Uterus (tissue), 2 donors: ENCODE measurements around the gene MLX.

Source experiments
- CTCF ChIP-seq, 4 experiments: fragments of 200-600 bp in 2 of 4; fragments of 450-650 bp in 2 of 4; sonication (generic) in 2 of 4; IDR thresholded peaks; one replicate each; pipeline ENCODE4 v1.5.1; 2016 to 2019; ENCODE audit warnings: antibody characterized with exemption in 4 of 4, mild to moderate bottlenecking in 2 of 4, moderate library complexity in 1 of 4
- POLR2A ChIP-seq, 2 donors: fragments of 450-650 bp; IDR thresholded peaks; one replicate each; pipeline ENCODE4 v1.6.1; 2016; ENCODE audit warnings: antibody characterized with exemption in 2 of 2, mild to moderate bottlenecking in 1 of 2, moderate library complexity in 1 of 2

GRCh38 chr17:42577532-42578281 lies 10.8 kb downstream of the MLX start, which contains the start of gene PSMC3IP:
- TF ChIP-seq CTCF (IDR thresholded peaks at IDR 0.05) (peak in 2 of 4 experiments; percentile 40 to 58), POLR2A (IDR thresholded peaks at IDR 0.05) (peak; percentile 64 to 66)
